H1 (cell line): ENCODE results near the gene TMEM140. TPM values are rescaled to one million over a fixed set of nuclear protein-coding genes. Genes with fewer than 3 reads are reported as not detected.

Source experiments
- CTCF ChIA-PET: fragments of 300-600 bp; sonication (Branson Sonifier 250); formaldehyde crosslinking; loops from one replicate; lab custom pipeline; 2021; ENCODE audit not compliant: partially characterized antibody; lab: Charles Lee
- POLR2A ChIA-PET: fragments of 300-600 bp; sonication (Branson Sonifier 250); formaldehyde crosslinking; loops from one replicate; lab custom pipeline; 2021; ENCODE audit warnings: inconsistent platforms; ENCODE audit not compliant: partially characterized antibody; lab: Charles Lee
- DNase-seq, 2 experiments: peaks; one replicate each; pipeline versions ENCODE4 v3.0.0 to v3.0.0-alpha.2; 2010 to 2022; ENCODE audit warnings: low spot score in 2 of 2, low read depth in 1 of 2, mixed read lengths in 1 of 2
- FAIRE-seq: peaks from 2 replicates; lab custom pipeline; 2011; peaks lifted over from hg19 to GRCh38; lab: Jason Lieb, UNC
- H2AFZ ChIP-seq: 2 replicates; pipeline ENCODE4 v1.8.1; 2012; ENCODE audit warnings: low read length, inconsistent platforms
- H2AK5ac ChIP-seq: 2 replicates; pipeline ENCODE4 v1.6.1; 2013; ENCODE audit warnings: low read depth, low read length
- H2BK120ac ChIP-seq: replicated peaks from 2 replicates; pipeline ENCODE3; 2013; ENCODE audit warnings: low read depth, low read length, inconsistent platforms
- H2BK12ac ChIP-seq: 2 replicates; pipeline ENCODE4 v1.6.1; 2013; ENCODE audit warnings: low read depth, low read length
- H2BK15ac ChIP-seq: 2 replicates; pipeline ENCODE4 v1.6.1; 2013; ENCODE audit warnings: low read length
- H2BK20ac ChIP-seq: 2 replicates; pipeline ENCODE4 v1.6.1; 2013; ENCODE audit warnings: low read length
- H2BK5ac ChIP-seq: 2 replicates; pipeline ENCODE4 v1.6.1; 2013; ENCODE audit warnings: low read depth, low read length
- H3K14ac ChIP-seq: 2 replicates; pipeline ENCODE4 v1.6.1; 2013; ENCODE audit warnings: inconsistent platforms; ENCODE audit not compliant: insufficient read length
- H3K18ac ChIP-seq: 2 replicates; pipeline ENCODE4 v1.6.1; 2013; ENCODE audit warnings: low read length; ENCODE audit errors: extremely low read depth
- H3K23ac ChIP-seq: 2 replicates; pipeline ENCODE4 v1.6.1; 2013; ENCODE audit warnings: inconsistent platforms; ENCODE audit not compliant: insufficient read length
- H3K23me2 ChIP-seq: 2 replicates; pipeline ENCODE4 v1.6.1; 2013; ENCODE audit warnings: low read depth, low read length
- H3K27ac ChIP-seq: 2 replicates; pipeline ENCODE4 v1.6.1; 2011; ENCODE audit warnings: low read depth, low read length, inconsistent platforms
- H3K27me3 ChIP-seq, 4 experiments: replicated peaks in 1 of 4; 1 replicate in 1 of 4; 2 replicates in 3 of 4; pipeline versions ENCODE4 v1.6.1 to v1.8.1; 2011 to 2013; ENCODE audit warnings: low read length in 3 of 4, mild to moderate bottlenecking in 3 of 4, inconsistent platforms in 2 of 4, mixed read lengths in 2 of 4, moderate library complexity in 1 of 4; ENCODE audit not compliant: control insufficient read depth in 3 of 4, insufficient read depth in 3 of 4; ENCODE audit errors: extremely low read depth in 1 of 4
- H3K36me3 ChIP-seq, 4 experiments: 2 replicates each; pipeline versions ENCODE4 v1.6.1 to v1.8.1; 2011 to 2013; ENCODE audit warnings: mild to moderate bottlenecking in 4 of 4, low read length in 3 of 4, moderate library complexity in 2 of 4, control low read depth in 1 of 4, inconsistent platforms in 1 of 4; ENCODE audit not compliant: insufficient read depth in 4 of 4, control insufficient read depth in 2 of 4
- H3K4ac ChIP-seq: replicated peaks from 2 replicates; pipeline ENCODE3; 2013; ENCODE audit warnings: low read length, low read depth, mixed read lengths, inconsistent platforms; ENCODE audit not compliant: insufficient read length
- H3K4me1 ChIP-seq, 4 experiments: replicated peaks in 1 of 4; 1 replicate in 1 of 4; 2 replicates in 3 of 4; pipeline versions ENCODE4 v1.6.1 to v1.8.1; 2011 to 2013; ENCODE audit warnings: low read length in 3 of 4, inconsistent platforms in 2 of 4, mixed read lengths in 1 of 4; ENCODE audit not compliant: insufficient read depth in 4 of 4, control insufficient read depth in 3 of 4
- H3K4me2 ChIP-seq, 2 experiments: 2 replicates each; pipeline versions ENCODE4 v1.6.1 to v1.8.1; 2011 to 2013; ENCODE audit warnings: low read depth in 2 of 2, low read length in 2 of 2, control low read depth in 1 of 2, inconsistent platforms in 1 of 2, mild to moderate bottlenecking in 1 of 2; ENCODE audit not compliant: insufficient read depth in 1 of 2
- H3K4me3 ChIP-seq, 4 experiments: fragments of 200-600, 300-600 bp in 1 of 4; sonication (generic), shearing (Covaris generic), sonication (Bioruptor Twin) in 1 of 4; 2 replicates each; pipeline versions ENCODE4 v1.5.1 to v1.8.1; 2011 to 2016; ENCODE audit warnings: low read length in 4 of 4, low read depth in 3 of 4, control low read depth in 2 of 4, inconsistent platforms in 2 of 4, mild to moderate bottlenecking in 2 of 4, mixed read lengths in 1 of 4, moderate library complexity in 1 of 4; ENCODE audit not compliant: insufficient read depth in 2 of 4; ENCODE audit errors: extremely low read depth in 1 of 4
- H3K56ac ChIP-seq: replicated peaks from 2 replicates; pipeline ENCODE3; 2013; ENCODE audit warnings: low read depth, mild to moderate bottlenecking, mixed read lengths, low read length, inconsistent platforms; ENCODE audit not compliant: insufficient read length
- H3K79me1 ChIP-seq: 2 replicates; pipeline ENCODE4 v1.6.1; 2013; ENCODE audit warnings: low read depth, low read length, control low read depth
- H3K79me2 ChIP-seq, 2 experiments: 2 replicates each; pipeline versions ENCODE4 v1.6.1 to v1.8.1; 2012 to 2013; ENCODE audit warnings: low read length in 2 of 2, mild to moderate bottlenecking in 2 of 2, inconsistent platforms in 1 of 2; ENCODE audit not compliant: insufficient read depth in 2 of 2, control insufficient read depth in 1 of 2
- H3K9ac ChIP-seq, 4 experiments: replicated peaks in 1 of 4; 1 replicate in 1 of 4; 2 replicates in 3 of 4; pipeline versions ENCODE4 v1.6.1 to v1.8.1; 2011 to 2013; ENCODE audit warnings: low read depth in 3 of 4, low read length in 3 of 4, control low read depth in 2 of 4, mild to moderate bottlenecking in 2 of 4, moderate library complexity in 2 of 4, inconsistent platforms in 1 of 4; ENCODE audit errors: extremely low read depth in 1 of 4
- H3K9me3 ChIP-seq, 2 experiments: 2 replicates each; pipeline versions ENCODE4 v1.6.1 to v1.8.1; 2012 to 2013; ENCODE audit warnings: mild to moderate bottlenecking in 2 of 2, moderate library complexity in 2 of 2, control low read depth in 1 of 2, inconsistent platforms in 1 of 2, low read depth in 1 of 2, low read length in 1 of 2, mixed read lengths in 1 of 2; ENCODE audit not compliant: insufficient read depth in 2 of 2
- H4K20me1 ChIP-seq, 2 experiments: replicated peaks in 1 of 2; 2 replicates each; pipeline versions ENCODE3 to v1.8.1; 2011 to 2013; ENCODE audit warnings: inconsistent platforms in 2 of 2, low read length in 2 of 2, mild to moderate bottlenecking in 1 of 2; ENCODE audit not compliant: insufficient read depth in 2 of 2, control insufficient read depth in 1 of 2
- H4K5ac ChIP-seq: 2 replicates; pipeline ENCODE4 v1.6.1; 2013; ENCODE audit warnings: low read length, low read depth, mixed read lengths, inconsistent platforms; ENCODE audit not compliant: insufficient read length
- H4K8ac ChIP-seq: 2 replicates; pipeline ENCODE4 v1.8.0; 2013; ENCODE audit warnings: mild to moderate bottlenecking, moderate library complexity, low read length, inconsistent platforms; ENCODE audit not compliant: insufficient read depth; ENCODE audit errors: extremely low read depth
- H4K91ac ChIP-seq: replicated peaks from 2 replicates; pipeline ENCODE3; 2013; ENCODE audit warnings: low read length, mixed read lengths, inconsistent platforms; ENCODE audit not compliant: insufficient read length
- WGBS, 2 experiments: shearing (Covaris generic) in 1 of 2; methylation state at CpG; one replicate each; pipeline versions ENCODE4 v1.1.6 to v1.1.7; 2013 to 2015; ENCODE audit warnings: low lambda C conversion rate in 2 of 2, mixed read lengths in 2 of 2, inconsistent platforms in 1 of 2, low coverage in 1 of 2, missing lambda C conversion rate in 1 of 2; ENCODE audit not compliant: insufficient replicate concordance in 2 of 2, insufficient coverage in 1 of 2, insufficient read length in 1 of 2; ENCODE audit errors: extremely low coverage in 1 of 2, missing lambda C conversion rate in 1 of 2; 5-methylcytosine and 5-hydroxymethylcytosine counted together
- polyA plus RNA-seq, 7 experiments: library from polyadenylated mRNA; depleted of rRNA in 3 of 7; stranded (reverse) in 5 of 7; unstranded in 2 of 7; fragments of >200 nt in 5 of 7; fragments of 200-250 nt in 2 of 7; gene quantifications; 1 replicate in 5 of 7; 2 replicates in 1 of 7; 4 replicates in 1 of 7; pipeline versions ENCODE4 v1.2.1 to v1.2.3, GENCODE V29; 2011 to 2013; ENCODE audit warnings: missing spikeins in 2 of 7, mixed read lengths in 2 of 7
- total RNA-seq: library from RNA; stranded (reverse); fragmentation: NEBNext Ultra II Directional; extraction: Animal tissue kit (Norgen Biotek cat#: 25700); gene quantifications from 2 replicates; pipeline ENCODE4 v1.2.1, GENCODE V29; 2021

TMEM140 gene
- total and polyA plus RNA-seq, 2 of the 8 experiments (the other 6 are each of a cell fraction or from before 2014, with no cell fraction given): not detected

DNA sequence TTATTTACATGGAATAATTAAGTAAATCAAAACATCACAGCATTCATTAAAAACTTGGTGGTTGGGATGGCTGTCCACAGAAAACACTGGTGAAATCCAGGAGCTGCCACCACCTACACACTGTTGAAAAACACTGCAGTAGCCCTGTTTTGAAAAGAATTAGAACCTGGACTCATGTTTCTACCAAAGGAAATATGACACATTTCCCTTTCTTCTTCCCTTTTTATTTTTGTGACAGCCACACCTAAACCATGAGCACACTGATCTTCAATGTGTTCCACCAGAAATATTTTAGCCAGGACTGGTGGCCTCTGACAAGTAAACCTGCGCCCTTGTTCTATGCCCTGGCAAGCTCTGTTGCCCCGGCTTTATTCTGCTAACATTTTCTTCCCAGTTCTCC is 3.3 kb downstream of the TMEM140 start:
- Histone ChIP-seq H3K14ac (no peak overlapping the region), H4K8ac (no peak overlapping the region), H3K4ac (no peak overlapping the region), H3K4me2 (no peak overlapping the region), H3K18ac (no peak overlapping the region), H2BK5ac (no peak overlapping the region), H3K56ac (no peak overlapping the region), H2BK15ac (no peak overlapping the region), H3K79me1 (no peaks in the 10 kb centered on the region), H3K4me3 (no peak overlapping the region), H3K23me2 (no peaks in the 10 kb centered on the region), H3K23ac (no peak overlapping the region), H4K91ac (no peak overlapping the region), H4K5ac (no peak overlapping the region), H3K9me3 (peaks cover 5 to 8% of the 10 kb centered on the region in 2 experiments; a peak in 2 of 4 replicates), H2AK5ac (no peak overlapping the region), H3K36me3 (no peaks in the 10 kb centered on the region), H3K79me2 (no peaks in the 10 kb centered on the region), H3K9ac (no peak overlapping the region), H3K27me3 (no peaks in the 10 kb centered on the region), H3K27ac (no peak overlapping the region), H2BK120ac (no peak overlapping the region), H2AFZ (no peak overlapping the region), H2BK20ac (no peak overlapping the region), H3K4me1 (no peaks in the 10 kb centered on the region), H2BK12ac (no peak overlapping the region), H4K20me1 (no peaks in the 10 kb centered on the region)
- ChIA-PET POLR2A (no interaction called here), CTCF (interaction anchor here (0.6 to 1.2 kb wide), 4 partner anchors 18 to 120 kb away, joined by 3 to 4 read pairs (median 4); no protein-coding TSS in a partner anchor)
- 80% methylated on average over 2 of the region's 2 CpGs; no CpG with 5 or more reads in 1 of the 2 experiments for WGBS, 2 experiments
- DNase-seq (no peak), FAIRE-seq (no peak)
